IMR-90 (cell line): Measurements from ENCODE around the gene SLC22A12. TPM values are rescaled to one million over a fixed set of nuclear protein-coding genes. Genes with fewer than 3 reads are reported as not detected.

Source experiments
- ATAC-seq: fragments of 200-7000 bp; cut with Tn5 transposase; 2 replicates; pipeline ENCODE4 v1.9.1; 2020; ENCODE audit warnings: low read depth, mild to moderate bottlenecking, moderate library complexity
- BruUV-seq: library from RNA; stranded (reverse); fragments of 400-500 nt; replicated peaks from 2 replicates; lab custom pipeline; 2021; lab: Mats Ljungman, UMichigan
- CTCF ChIA-PET: fragments of 300-600 bp; formaldehyde crosslinking; extraction: SDS; loops from one replicate; lab custom pipeline; 2021; ENCODE audit warnings: antibody characterized with exemption; lab: Yijun Ruan, JAX
- POLR2A ChIA-PET: fragments of 300-600 bp; sonication (Branson Sonifier 250); formaldehyde crosslinking; loops from one replicate; lab custom pipeline; 2022; ENCODE audit warnings: antibody characterized with exemption; ENCODE audit not compliant: unreplicated experiment; lab: Charles Lee
- DNase-seq: peaks from one replicate; pipeline ENCODE4 v3.0.0; 2013
- H2AFZ ChIP-seq: replicated peaks from 2 replicates; pipeline ENCODE3; 2013; ENCODE audit warnings: low read length, mild to moderate bottlenecking; ENCODE audit not compliant: poor library complexity
- H2AK5ac ChIP-seq: 2 replicates; pipeline ENCODE4 v1.6.1; 2013; ENCODE audit warnings: low read depth, low read length, inconsistent platforms
- H2AK9ac ChIP-seq: replicated peaks from 2 replicates; pipeline ENCODE3; 2013; ENCODE audit warnings: mild to moderate bottlenecking, low read depth, low read length, moderate library complexity; ENCODE audit not compliant: poor library complexity
- H2BK120ac ChIP-seq: 2 replicates; pipeline ENCODE4 v1.6.1; 2013; ENCODE audit warnings: low read depth, low read length, inconsistent platforms
- H2BK15ac ChIP-seq: 3 replicates; pipeline ENCODE4 v1.6.1; 2013; ENCODE audit warnings: low read depth, low read length, inconsistent platforms
- H2BK20ac ChIP-seq: 2 replicates; pipeline ENCODE4 v1.6.1; 2013; ENCODE audit warnings: low read depth, mild to moderate bottlenecking, inconsistent platforms, low read length, moderate library complexity
- H2BK5ac ChIP-seq: 2 replicates; pipeline ENCODE4 v1.6.1; 2013; ENCODE audit warnings: mild to moderate bottlenecking, low read depth, low read length, inconsistent platforms; ENCODE audit not compliant: poor library complexity, severe bottlenecking
- H3K14ac ChIP-seq: replicated peaks from 2 replicates; pipeline ENCODE4 v1.6.1; 2013; ENCODE audit warnings: low read depth, low read length, inconsistent platforms
- H3K18ac ChIP-seq: 2 replicates; pipeline ENCODE4 v1.6.1; 2013; ENCODE audit warnings: low read depth, low read length, control low read depth
- H3K23ac ChIP-seq: 2 replicates; pipeline ENCODE4 v1.6.1; 2013; ENCODE audit warnings: low read depth, low read length, inconsistent platforms
- H3K27ac ChIP-seq: 2 replicates; pipeline ENCODE4 v1.5.1; 2013; ENCODE audit warnings: mild to moderate bottlenecking, control low read depth, low read length; ENCODE audit not compliant: insufficient read depth
- H3K27me3 ChIP-seq: 2 replicates; pipeline ENCODE4 v1.6.1; 2013; ENCODE audit warnings: low read length; ENCODE audit not compliant: control insufficient read depth, insufficient read depth
- H3K36me3 ChIP-seq: 2 replicates; pipeline ENCODE4 v1.6.1; 2013; ENCODE audit warnings: low read length, mixed read lengths; ENCODE audit not compliant: control insufficient read depth, insufficient read depth
- H3K4ac ChIP-seq: 2 replicates; pipeline ENCODE4 v1.6.1; 2013; ENCODE audit warnings: low read depth, low read length, inconsistent platforms
- H3K4me1 ChIP-seq: 2 replicates; pipeline ENCODE4 v1.6.1; 2013; ENCODE audit warnings: low read length, mixed read lengths; ENCODE audit not compliant: control insufficient read depth, insufficient read depth
- H3K4me2 ChIP-seq: 2 replicates; pipeline ENCODE4 v1.6.1; 2013; ENCODE audit warnings: low read depth, mild to moderate bottlenecking, control low read depth, low read length, moderate library complexity
- H3K4me3 ChIP-seq: 2 replicates; pipeline ENCODE4 v1.5.1; 2013; ENCODE audit warnings: low read depth, mild to moderate bottlenecking, control low read depth, low read length, moderate library complexity; ENCODE audit not compliant: insufficient read depth
- H3K56ac ChIP-seq: 2 replicates; pipeline ENCODE4 v1.6.1; 2013; ENCODE audit warnings: low read length, inconsistent platforms; ENCODE audit not compliant: insufficient read depth; ENCODE audit errors: extremely low read depth
- H3K79me1 ChIP-seq, 2 experiments: 2 replicates each; pipeline ENCODE4 v1.6.1; 2013; ENCODE audit warnings: low read length in 2 of 2, inconsistent platforms in 1 of 2, low read depth in 1 of 2
- H3K9ac ChIP-seq: 2 replicates; pipeline ENCODE4 v1.6.1; 2013; ENCODE audit warnings: low read depth, low read length, control low read depth
- H3K9me1 ChIP-seq: 2 replicates; pipeline ENCODE4 v1.6.1; 2013; ENCODE audit warnings: low read length, inconsistent platforms; ENCODE audit not compliant: insufficient read depth
- H3K9me3 ChIP-seq: 2 replicates; pipeline ENCODE4 v1.6.1; 2013; ENCODE audit warnings: low read length; ENCODE audit not compliant: control insufficient read depth, insufficient read depth
- H4K20me1 ChIP-seq: 2 replicates; pipeline ENCODE4 v1.6.1; 2013; ENCODE audit warnings: low read length, inconsistent platforms; ENCODE audit not compliant: insufficient read depth
- H4K5ac ChIP-seq: 2 replicates; pipeline ENCODE4 v1.6.1; 2013; ENCODE audit warnings: mild to moderate bottlenecking, low read depth, low read length, control low read depth
- H4K8ac ChIP-seq, 2 experiments: 2 replicates each; pipeline ENCODE4 v1.6.1; 2013; ENCODE audit warnings: low read depth in 2 of 2, low read length in 2 of 2, control low read depth in 1 of 2, inconsistent platforms in 1 of 2
- H4K91ac ChIP-seq: 2 replicates; pipeline ENCODE4 v1.6.1; 2013; ENCODE audit warnings: low read depth, low read length, inconsistent platforms; ENCODE audit not compliant: insufficient read depth
- BHLHE40 ChIP-seq: fragments of 150-350 bp; IDR thresholded peaks from 2 replicates; pipeline ENCODE4 v1.6.1; 2016; ENCODE audit warnings: mild to moderate bottlenecking, low read depth, low read length
- CEBPB ChIP-seq: IDR thresholded peaks from 2 replicates; pipeline ENCODE4 v1.6.1; 2012; ENCODE audit warnings: low read depth, low read length, improper control_type of control experiment
- CHD1 ChIP-seq: IDR thresholded peaks from 2 replicates; pipeline ENCODE4 v1.6.1; 2012; ENCODE audit warnings: low read depth, low read length, improper control_type of control experiment
- CTCF ChIP-seq: conservative IDR thresholded peaks from 2 replicates; pipeline ENCODE4 v1.5.1; 2012; ENCODE audit warnings: mild to moderate bottlenecking, low read depth, low read length, improper control_type of control experiment
- ELK1 ChIP-seq: fragments of 150-350 bp; IDR thresholded peaks from 2 replicates; pipeline ENCODE4 v1.6.1; 2016; ENCODE audit warnings: low read depth, mild to moderate bottlenecking, low read length, moderate library complexity, borderline replicate concordance
- FOS ChIP-seq: fragments of 150-350 bp; IDR thresholded peaks from 2 replicates; pipeline ENCODE4 v1.6.1; 2016; ENCODE audit warnings: low read depth, low read length
- MAFK ChIP-seq: IDR thresholded peaks from 2 replicates; pipeline ENCODE4 v1.6.1; 2012; ENCODE audit warnings: low read depth, low read length, improper control_type of control experiment
- MAZ ChIP-seq: IDR thresholded peaks from 2 replicates; pipeline ENCODE4 v1.6.1; 2012; ENCODE audit warnings: low read depth, mild to moderate bottlenecking, low read length, improper control_type of control experiment, moderate library complexity, borderline replicate concordance
- MXI1 ChIP-seq: IDR thresholded peaks from 2 replicates; pipeline ENCODE4 v1.6.1; 2012; ENCODE audit warnings: low read depth, mild to moderate bottlenecking, low read length, moderate library complexity, borderline replicate concordance
- NFE2L2 ChIP-seq: fragments of 150-350 bp; IDR thresholded peaks from 2 replicates; pipeline ENCODE4 v1.6.1; 2016; ENCODE audit warnings: low read depth, mild to moderate bottlenecking, low read length
- POLR2A ChIP-seq: IDR thresholded peaks from 2 replicates; pipeline ENCODE4 v1.6.1; 2012; ENCODE audit warnings: mild to moderate bottlenecking, low read depth, low read length
- RAD21 ChIP-seq: IDR thresholded peaks from 2 replicates; pipeline ENCODE4 v1.6.1; 2012; ENCODE audit warnings: low read length, improper control_type of control experiment
- RCOR1 ChIP-seq: IDR thresholded peaks from 2 replicates; pipeline ENCODE4 v1.6.1; 2012; ENCODE audit warnings: mild to moderate bottlenecking, low read length, improper control_type of control experiment; ENCODE audit not compliant: insufficient replicate concordance
- RFX5 ChIP-seq: IDR thresholded peaks from 2 replicates; pipeline ENCODE4 v1.8.0; 2012; ENCODE audit warnings: low read depth, mild to moderate bottlenecking, low read length, moderate library complexity
- USF2 ChIP-seq: fragments of 150-350 bp; IDR thresholded peaks from 2 replicates; pipeline ENCODE4 v1.6.1; 2017; ENCODE audit warnings: mild to moderate bottlenecking, antibody characterized with exemption, low read length, low read depth
- WGBS, 2 experiments: methylation state at CpG; one replicate each; pipeline versions ENCODE4 v1.1.5 to v1.1.7; 2013; ENCODE audit warnings: missing lambda C conversion rate in 2 of 2; ENCODE audit not compliant: insufficient read length in 1 of 2; ENCODE audit errors: extremely low coverage in 2 of 2; 5-methylcytosine and 5-hydroxymethylcytosine counted together
- dilution Hi-C: fragments of 300-500 bp; cut with HindIII; formaldehyde crosslinking; loops from one replicate; pipeline ENCODE4 v1.14.3; 2018; ENCODE audit warnings: low sequenced_read_pairs; ENCODE audit not compliant: unreplicated experiment
- in situ Hi-C: fragments of 300-500 bp; cut with MboI; formaldehyde crosslinking; loops from 3 replicates; pipeline ENCODE4 v1.14.3; 2019; ENCODE audit warnings: low sequenced_read_pairs, inconsistent platforms, mixed read lengths
- intact Hi-C: fragments of 100-400 bp; cut with micrococcal nuclease; formaldehyde crosslinking; loops from 2 replicates; pipeline ENCODE4 v1.10.0; 2022
- polyA plus RNA-seq, 3 experiments: library from polyadenylated mRNA; depleted of rRNA; stranded (reverse); fragments of >200 nt; gene quantifications; 2 replicates each; pipeline ENCODE4 v1.2.3, GENCODE V29; 2012; ENCODE audit warnings: low replicate concordance in 1 of 3
- total RNA-seq: library from RNA; depleted of rRNA; stranded (reverse); fragments of >200 nt; gene quantifications from 2 replicates; pipeline ENCODE4 v1.2.3, GENCODE V29; 2012

Gene SLC22A12
- total and polyA plus RNA-seq, 2 of the 4 experiments (the other 2 are of a cell fraction), result not detected

- BruUV-seq, result no TSS peak
- intact Hi-C loops, result no loop called here
- H4K8ac ChIP-seq, result no peak overlapping the region
- no peak for TF ChIP-seq MAFK
- TF ChIP-seq MAZ, result no peak
- TF ChIP-seq RCOR1, result no peak
- TF ChIP-seq FOS, result no peak
- TF ChIP-seq MXI1, result no peak
- TF ChIP-seq NFE2L2, result no peak
- TF ChIP-seq CTCF, result no peak
- no peak for TF ChIP-seq POLR2A
- TF ChIP-seq RAD21, result no peak
- TF ChIP-seq CHD1, result no peak
- no peak for TF ChIP-seq RFX5
- no peak for TF ChIP-seq CEBPB
- no peak for TF ChIP-seq ELK1
- TF ChIP-seq USF2, result no peak
- no peak for TF ChIP-seq BHLHE40
Measured at GRCh38 chr11:64591257-64592233, 525 bp downstream of the SLC22A12 start.

More at GRCh38 chr11:64591257-64592233, 525 bp downstream of the SLC22A12 start:
- H3K14ac ChIP-seq, result no peak overlapping the region
- no peaks in the 10 kb centered on the region for H3K79me1 ChIP-seq
- H3K36me3 ChIP-seq, result no peaks in the 10 kb centered on the region
- H2BK120ac ChIP-seq, result no peak overlapping the region
- no peaks in the 10 kb centered on the region for H3K4me1 ChIP-seq
- DNase-seq, result no peak
- H3K27me3 ChIP-seq, result peaks cover under 1% of the 10 kb centered on the region; the same call in 1 of the 2 replicates
- H3K18ac ChIP-seq, result no peak overlapping the region
- no peak overlapping the region for H3K56ac ChIP-seq
- no peak overlapping the region for H3K23ac ChIP-seq
- H3K9ac ChIP-seq, result no peak overlapping the region
- H3K27ac ChIP-seq, result no peak overlapping the region
- H2BK20ac ChIP-seq, result no peak overlapping the region
- H3K9me1 ChIP-seq, result no peaks in the 10 kb centered on the region
- no peak overlapping the region for H3K4ac ChIP-seq
- H3K9me3 ChIP-seq, result peaks cover 8% of the 10 kb centered on the region
- H4K5ac ChIP-seq, result no peak overlapping the region
- in situ Hi-C loops, result no loop called here
- no peak overlapping the region for H2AFZ ChIP-seq
- no peak overlapping the region for H2BK5ac ChIP-seq
- H3K4me2 ChIP-seq, result no peak overlapping the region
- CTCF ChIA-PET, result no interaction called here
- no peak for ATAC-seq
- no peak overlapping the region for H3K4me3 ChIP-seq
- H2AK5ac ChIP-seq, result no peak overlapping the region
- H2AK9ac ChIP-seq, result no peak overlapping the region
- 65% methylated on average over 23 of the region's 36 CpGs; no CpG with 5 or more reads in 1 of the 2 experiments for WGBS, 2 experiments
- no peak overlapping the region for H4K91ac ChIP-seq
- H4K20me1 ChIP-seq, result no peaks in the 10 kb centered on the region
- POLR2A ChIA-PET, result no interaction called here
- H2BK15ac ChIP-seq, result no peak overlapping the region
- dilution Hi-C loops, result no loop called here
